Measurements from ENCODE around the gene ATP6V0A4.

DNA sequence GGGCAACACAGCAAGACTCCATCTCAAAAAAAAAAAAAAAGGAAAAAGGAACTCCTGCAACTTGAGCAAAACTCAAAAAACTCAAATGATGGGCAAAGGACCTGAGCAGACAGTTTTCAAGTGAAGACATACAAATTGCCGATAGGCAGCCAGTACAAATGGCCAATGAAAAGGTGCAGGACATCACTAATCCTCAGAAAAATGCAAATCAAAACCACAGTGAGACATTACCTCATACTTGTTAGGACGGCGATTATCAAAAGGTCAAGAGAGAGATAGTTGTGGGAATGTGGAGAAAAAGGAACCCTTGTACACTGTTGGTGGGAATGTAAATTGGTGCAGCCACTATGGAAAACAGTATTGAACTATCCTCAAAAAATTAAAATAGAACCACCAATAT is 113.7 kb downstream of the ATP6V0A4 start:
- TF ChIP-seq, protein P1, sequence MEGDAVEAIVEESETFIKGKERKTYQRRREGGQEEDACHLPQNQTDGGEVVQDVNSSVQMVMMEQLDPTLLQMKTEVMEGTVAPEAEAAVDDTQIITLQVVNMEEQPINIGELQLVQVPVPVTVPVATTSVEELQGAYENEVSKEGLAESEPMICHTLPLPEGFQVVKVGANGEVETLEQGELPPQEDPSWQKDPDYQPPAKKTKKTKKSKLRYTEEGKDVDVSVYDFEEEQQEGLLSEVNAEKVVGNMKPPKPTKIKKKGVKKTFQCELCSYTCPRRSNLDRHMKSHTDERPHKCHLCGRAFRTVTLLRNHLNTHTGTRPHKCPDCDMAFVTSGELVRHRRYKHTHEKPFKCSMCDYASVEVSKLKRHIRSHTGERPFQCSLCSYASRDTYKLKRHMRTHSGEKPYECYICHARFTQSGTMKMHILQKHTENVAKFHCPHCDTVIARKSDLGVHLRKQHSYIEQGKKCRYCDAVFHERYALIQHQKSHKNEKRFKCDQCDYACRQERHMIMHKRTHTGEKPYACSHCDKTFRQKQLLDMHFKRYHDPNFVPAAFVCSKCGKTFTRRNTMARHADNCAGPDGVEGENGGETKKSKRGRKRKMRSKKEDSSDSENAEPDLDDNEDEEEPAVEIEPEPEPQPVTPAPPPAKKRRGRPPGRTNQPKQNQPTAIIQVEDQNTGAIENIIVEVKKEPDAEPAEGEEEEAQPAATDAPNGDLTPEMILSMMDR (conservative IDR thresholded peaks at IDR 0.05) = no peak
- no peak for TF ChIP-seq EZH2 (IDR thresholded peaks at IDR 0.05; ENCODE audit: low read depth)
